Stimulated activated CD8-positive, alpha-beta memory T cell treated with anti-CD3 and anti-CD28 coated beads, Interleukin-12 subunit alpha, Interleukin-12 subunit beta, amount 100 ng/mL, for 4 hours (primary cell): Measurements from ENCODE around the gene PORCN.

Source experiments
- DNase-seq: peaks from one replicate; pipeline ENCODE4 v3.0.0-alpha.2; 2020; ENCODE audit warnings: low read depth

PORCN gene

GRCh38 chrX:48476919-48477318 is 31.9 kb upstream of the PORCN start:
- DNase-seq: no peak

- DNase-seq: no peak
Measured at GRCh38 chrX:48477960-48478755, 30.6 kb upstream of the PORCN start.

GRCh38 chrX:48478806-48479205 is 30.0 kb upstream of the PORCN start:
- no peak for DNase-seq

- DNase-seq: no peak
Measured at GRCh38 chrX:48480142-48480541, 28.6 kb upstream of the PORCN start.

- DNase-seq: no peak
Measured at GRCh38 chrX:48480583-48480982, 28.2 kb upstream of the PORCN start.

- DNase-seq: no peak
Measured at GRCh38 chrX:48482526-48482925, 26.3 kb upstream of the PORCN start.

- no peak for DNase-seq
Measured at GRCh38 chrX:48487362-48487798, 21.4 kb upstream of the PORCN start.

GRCh38 chrX:48488034-48488433 is 20.8 kb upstream of the PORCN start:
- DNase-seq: no peak

- DNase-seq: no peak
Measured at GRCh38 chrX:48489296-48489695, 19.5 kb upstream of the PORCN start.

GRCh38 chrX:48489892-48490291 is 18.9 kb upstream of the PORCN start:
- DNase-seq: no peak

- DNase-seq: no peak
Measured at GRCh38 chrX:48490661-48491060, 18.1 kb upstream of the PORCN start.

- no peak for DNase-seq
Measured at GRCh38 chrX:48491809-48492208, 17.0 kb upstream of the PORCN start.

GRCh38 chrX:48492293-48492910 is 16.4 kb upstream of the PORCN start:
- DNase-seq: no peak

GRCh38 chrX:48493890-48494364 is 14.9 kb upstream of the PORCN start:
- no peak for DNase-seq

GRCh38 chrX:48496660-48497059 is 12.1 kb upstream of the PORCN start:
- no peak for DNase-seq

GRCh38 chrX:48497871-48498270 is 10.9 kb upstream of the PORCN start:
- DNase-seq: no peak

- DNase-seq: no peak
Measured at GRCh38 chrX:48498374-48498809, 10.4 kb upstream of the PORCN start.

- no peak for DNase-seq
Measured at GRCh38 chrX:48504261-48504660, 4.5 kb upstream of the PORCN start.

- DNase-seq: no peak
Measured at GRCh38 chrX:48505481-48505880, 3.3 kb upstream of the PORCN start.

- DNase-seq: no peak
Measured at GRCh38 chrX:48507246-48507645, 1.5 kb upstream of the PORCN start.

GRCh38 chrX:48509245-48509590 is 426 bp downstream of the PORCN start:
- DNase-seq: no peak

GRCh38 chrX:48509619-48510018 is 827 bp downstream of the PORCN start:
- no peak for DNase-seq

GRCh38 chrX:48511560-48511959 is 2.8 kb downstream of the PORCN start:
- DNase-seq: no peak
